ENCODE results near the gene FAM83B. TPM values are rescaled to one million over a fixed set of nuclear protein-coding genes. Genes with fewer than 3 reads are reported as not detected.

FAM83B gene
- total RNA-seq, 2 donors from 2014 or later = 36.6 to 62.8 TPM

DNA sequence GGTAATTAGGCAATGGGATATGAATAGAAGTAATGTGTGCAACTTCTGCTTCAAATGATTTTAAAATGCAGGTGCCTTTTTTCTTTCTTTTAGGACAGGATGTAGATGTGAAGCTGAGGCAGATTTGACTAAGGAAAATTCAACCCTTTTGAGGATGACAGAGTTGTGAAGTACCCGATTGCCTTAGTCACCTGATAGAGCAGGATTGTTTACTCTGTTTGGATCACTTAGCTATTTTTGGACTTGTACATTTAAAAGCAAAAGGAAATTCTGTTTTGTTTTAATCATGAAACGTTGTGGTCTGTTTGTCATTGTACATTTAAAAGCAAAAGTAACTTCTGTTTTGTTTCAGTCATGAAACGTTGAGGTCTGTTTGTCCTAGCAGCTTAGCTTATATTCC, 143.4 kb downstream of the FAM83B start:
- TF ChIP-seq CTCF (IDR thresholded peaks at IDR 0.05) = no peak
- no peak overlapping the region for H3K27ac ChIP-seq
- H3K4me3 ChIP-seq = no peak overlapping the region
- no peaks in the 10 kb centered on the region for H3K27me3 ChIP-seq
- no peak for DNase-seq
- H3K9me3 ChIP-seq = no peaks in the 10 kb centered on the region
- H3K36me3 ChIP-seq = no peaks in the 10 kb centered on the region
- H3K4me1 ChIP-seq = no peaks in the 10 kb centered on the region
- H3K9ac ChIP-seq (ENCODE audit: low read depth in 2 of 2, low read length in 2 of 2) = no peak overlapping the region
- intact Hi-C loops (cut with DNase I) = no loop called here

All from colonic mucosa (tissue), 4 donors.